HG03457 (cell line): ENCODE data around the gene MPI.

Experiments
- ATAC-seq: cut with Tn5 transposase; IDR thresholded peaks from one replicate; pipeline ENCODE4 v1.9.1; 2021; ENCODE audit warnings: moderate number of reproducible peaks; ENCODE audit not compliant: unreplicated experiment

The MPI gene, protein sequence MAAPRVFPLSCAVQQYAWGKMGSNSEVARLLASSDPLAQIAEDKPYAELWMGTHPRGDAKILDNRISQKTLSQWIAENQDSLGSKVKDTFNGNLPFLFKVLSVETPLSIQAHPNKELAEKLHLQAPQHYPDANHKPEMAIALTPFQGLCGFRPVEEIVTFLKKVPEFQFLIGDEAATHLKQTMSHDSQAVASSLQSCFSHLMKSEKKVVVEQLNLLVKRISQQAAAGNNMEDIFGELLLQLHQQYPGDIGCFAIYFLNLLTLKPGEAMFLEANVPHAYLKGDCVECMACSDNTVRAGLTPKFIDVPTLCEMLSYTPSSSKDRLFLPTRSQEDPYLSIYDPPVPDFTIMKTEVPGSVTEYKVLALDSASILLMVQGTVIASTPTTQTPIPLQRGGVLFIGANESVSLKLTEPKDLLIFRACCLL

DNA sequence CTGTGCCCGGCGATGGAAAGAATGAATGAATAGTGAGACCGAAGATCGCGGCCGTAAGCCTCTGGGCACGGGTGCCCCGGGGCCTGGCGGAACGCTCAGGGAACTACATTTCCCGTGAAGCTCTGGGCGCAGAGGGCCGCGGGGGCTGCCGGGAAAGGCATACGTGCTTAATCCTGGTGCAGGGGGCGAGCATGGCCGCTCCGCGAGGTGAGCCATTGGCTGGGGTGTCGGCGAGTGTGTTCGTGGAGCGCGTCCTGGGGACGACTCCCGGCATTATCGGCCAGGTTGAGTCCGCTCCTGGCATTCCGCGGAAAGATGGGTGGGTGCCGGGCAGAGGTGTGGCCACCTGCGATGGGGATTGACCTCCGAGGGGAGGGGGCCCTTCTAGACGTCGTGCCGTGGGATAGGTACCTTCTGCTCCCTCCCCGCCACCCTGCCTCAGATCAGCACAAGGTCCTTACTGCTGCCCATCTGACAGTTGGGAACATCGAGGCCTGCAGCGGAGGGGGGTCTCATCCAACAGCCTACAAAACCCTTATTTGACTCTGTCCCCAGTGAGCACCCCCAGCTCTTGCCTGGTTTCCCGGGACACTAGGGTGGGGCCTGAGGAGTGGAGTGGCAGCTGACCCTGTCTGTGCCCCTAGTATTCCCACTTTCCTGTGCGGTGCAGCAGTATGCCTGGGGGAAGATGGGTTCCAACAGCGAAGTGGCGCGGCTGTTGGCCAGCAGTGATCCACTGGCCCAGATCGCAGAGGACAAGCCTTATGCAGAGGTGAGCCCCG is at the start of gene MPI:
Gene MPI (plus strand): TSS at position 160 of the 782 bp plus-strand sequence. CDS start 32 bp downstream, at position 192.
- peak; percentile 70 for ATAC-seq

DNA sequence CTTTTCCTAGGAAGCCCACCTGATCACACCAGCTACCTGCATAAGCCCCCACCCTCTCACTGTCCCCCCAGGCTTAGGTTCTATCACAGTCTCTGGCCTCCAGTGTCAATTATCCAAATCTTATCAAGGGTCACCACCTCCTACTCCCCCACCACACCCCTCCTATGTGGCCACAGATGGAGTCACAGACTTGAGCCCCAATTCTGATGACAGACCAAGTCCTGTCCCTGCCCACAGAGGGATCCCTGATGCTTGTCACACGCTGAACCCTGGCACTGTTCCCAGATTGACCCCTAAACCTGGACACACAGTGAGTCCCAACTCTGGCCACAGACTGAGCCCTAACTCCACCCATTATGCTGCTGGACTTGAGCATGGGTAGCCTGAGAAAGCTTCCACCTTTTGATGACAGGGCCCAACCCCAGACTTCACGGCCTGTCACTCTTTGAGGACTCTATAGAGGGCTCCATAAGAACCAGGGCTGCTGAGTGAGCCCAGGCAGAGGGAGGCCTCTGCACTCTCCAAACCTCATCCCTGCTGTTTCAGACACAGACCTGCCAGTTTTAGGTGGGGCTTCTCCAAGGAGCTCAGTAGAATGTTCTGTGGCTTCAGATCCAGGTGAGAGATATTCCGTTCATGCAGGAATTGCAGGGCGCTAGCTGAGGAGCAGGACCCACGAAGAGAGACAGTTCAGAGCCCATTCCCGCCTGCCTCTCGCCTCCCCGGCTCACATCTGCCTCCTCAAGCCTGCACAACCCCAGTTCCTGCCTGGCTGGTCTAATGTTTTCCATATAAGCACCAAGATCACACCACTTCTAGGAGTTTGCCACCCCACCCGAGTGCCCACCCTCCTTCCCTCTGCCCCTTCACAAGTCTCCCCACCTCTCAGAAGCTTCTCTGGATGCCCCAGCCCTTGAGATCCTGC is 48.7 kb upstream of the MPI start:
- ATAC-seq = no peak

DNA sequence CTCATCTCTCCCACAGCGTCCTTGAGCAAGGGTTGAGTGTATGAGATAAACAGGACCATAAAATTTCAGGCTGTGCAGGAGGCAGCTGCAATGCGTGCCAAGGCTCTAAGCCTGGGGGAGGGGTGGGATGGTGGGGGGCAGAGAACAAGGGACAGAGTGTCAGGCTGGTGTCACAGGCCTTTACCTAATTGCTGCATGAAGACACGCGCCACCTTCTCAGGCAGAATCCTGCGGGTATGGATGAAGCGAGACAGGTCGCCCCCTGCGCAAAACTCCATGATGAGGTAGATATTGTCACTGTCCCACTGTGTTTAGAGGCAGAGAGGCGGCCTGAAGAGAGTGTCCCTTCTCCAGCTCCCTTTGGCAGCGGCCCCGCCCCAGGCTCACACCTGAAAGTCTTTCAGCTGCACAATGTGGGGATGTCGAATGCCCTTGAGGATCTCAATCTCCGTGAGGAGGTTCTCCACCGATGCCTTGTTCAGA is 47.9 kb upstream of the MPI start:
- no peak for ATAC-seq

DNA sequence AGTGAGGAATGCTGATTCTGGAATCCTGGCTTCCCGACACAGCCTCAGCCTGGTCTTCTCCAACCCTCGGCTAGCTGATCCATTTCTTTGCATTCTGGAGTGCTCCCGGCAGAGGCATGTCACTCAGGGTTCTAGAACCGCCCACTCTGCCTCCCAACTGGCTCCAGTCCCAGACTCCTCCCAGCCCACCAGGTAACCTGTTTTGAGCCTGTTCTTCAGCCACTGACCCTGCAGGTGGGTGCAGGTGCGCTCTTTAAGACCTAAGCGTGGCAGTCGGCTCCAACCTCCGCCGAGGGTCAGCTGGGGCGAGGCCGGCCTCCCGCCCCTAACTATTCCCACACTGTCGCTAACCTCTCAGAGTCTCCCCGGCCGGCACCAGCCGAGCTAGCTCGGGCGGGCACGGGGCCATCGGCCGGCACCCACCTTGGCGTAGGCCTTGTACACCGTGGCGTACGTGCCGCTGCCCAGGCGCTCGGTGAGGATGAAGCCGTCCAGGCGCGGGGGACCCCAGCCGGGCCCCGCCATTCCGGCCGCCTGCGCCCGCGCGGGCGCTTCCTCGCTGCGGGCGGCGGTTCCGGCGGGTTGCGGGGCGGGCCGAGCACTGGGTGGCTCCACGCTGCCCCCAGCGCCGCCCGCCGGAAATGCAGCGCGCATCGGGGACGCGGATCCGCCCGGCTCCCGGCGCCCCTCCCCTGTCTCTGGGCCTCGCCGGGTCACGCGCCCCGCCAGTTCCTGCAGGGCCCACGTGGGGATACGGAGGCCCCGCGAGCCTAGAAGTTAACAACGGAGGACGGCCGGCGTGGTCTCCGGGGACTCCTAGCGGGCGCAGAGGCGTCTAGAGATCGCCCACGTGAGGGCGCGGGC is 47.0 kb upstream of the MPI start, which contains the start of gene ULK3:
Gene ULK3 (minus strand): TSS at position 576 of the 864 bp plus-strand sequence. CDS start 51 bp downstream, at position 525.
- peak; percentile 60 for ATAC-seq

DNA sequence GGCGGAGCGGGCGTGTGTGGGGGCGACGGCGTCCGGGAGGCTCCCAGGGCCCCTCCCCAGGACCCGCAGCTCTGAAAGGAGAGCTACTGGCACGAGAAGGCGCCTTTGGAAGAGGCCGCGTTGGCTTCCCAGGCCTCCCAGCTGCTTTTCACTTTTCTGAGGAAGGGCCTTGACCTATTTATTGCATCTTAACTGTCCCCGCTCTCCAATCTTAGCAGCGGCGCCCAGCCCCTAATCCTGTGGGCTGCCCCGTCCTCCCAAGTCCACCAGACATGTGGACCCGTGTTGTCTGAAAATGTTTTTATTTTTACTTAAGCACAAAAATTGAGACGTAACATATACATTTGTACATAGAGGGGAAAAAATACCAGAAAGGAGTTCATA is 46.4 kb upstream of the MPI start:
- ATAC-seq = no peak

DNA sequence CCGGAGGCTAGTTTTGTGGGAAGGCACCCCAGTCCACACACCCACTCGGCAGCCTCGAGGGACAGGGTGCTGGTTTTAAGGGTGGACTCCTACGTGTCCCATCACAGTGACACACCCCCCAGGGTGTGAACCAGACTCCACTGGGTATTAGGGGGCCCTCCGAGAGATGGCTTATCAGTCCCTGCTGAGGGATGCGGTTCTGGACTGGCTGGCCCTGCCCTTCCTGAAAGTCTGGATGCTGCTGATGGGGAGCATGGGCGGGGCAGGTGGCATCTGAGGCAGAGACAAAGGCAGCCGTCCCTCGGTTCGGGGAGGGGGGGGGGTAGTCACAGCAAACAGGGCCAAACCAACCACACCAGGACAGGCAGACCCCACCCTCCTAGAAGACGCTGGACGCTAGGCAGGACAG is 45.9 kb upstream of the MPI start:
- ATAC-seq = no peak

DNA sequence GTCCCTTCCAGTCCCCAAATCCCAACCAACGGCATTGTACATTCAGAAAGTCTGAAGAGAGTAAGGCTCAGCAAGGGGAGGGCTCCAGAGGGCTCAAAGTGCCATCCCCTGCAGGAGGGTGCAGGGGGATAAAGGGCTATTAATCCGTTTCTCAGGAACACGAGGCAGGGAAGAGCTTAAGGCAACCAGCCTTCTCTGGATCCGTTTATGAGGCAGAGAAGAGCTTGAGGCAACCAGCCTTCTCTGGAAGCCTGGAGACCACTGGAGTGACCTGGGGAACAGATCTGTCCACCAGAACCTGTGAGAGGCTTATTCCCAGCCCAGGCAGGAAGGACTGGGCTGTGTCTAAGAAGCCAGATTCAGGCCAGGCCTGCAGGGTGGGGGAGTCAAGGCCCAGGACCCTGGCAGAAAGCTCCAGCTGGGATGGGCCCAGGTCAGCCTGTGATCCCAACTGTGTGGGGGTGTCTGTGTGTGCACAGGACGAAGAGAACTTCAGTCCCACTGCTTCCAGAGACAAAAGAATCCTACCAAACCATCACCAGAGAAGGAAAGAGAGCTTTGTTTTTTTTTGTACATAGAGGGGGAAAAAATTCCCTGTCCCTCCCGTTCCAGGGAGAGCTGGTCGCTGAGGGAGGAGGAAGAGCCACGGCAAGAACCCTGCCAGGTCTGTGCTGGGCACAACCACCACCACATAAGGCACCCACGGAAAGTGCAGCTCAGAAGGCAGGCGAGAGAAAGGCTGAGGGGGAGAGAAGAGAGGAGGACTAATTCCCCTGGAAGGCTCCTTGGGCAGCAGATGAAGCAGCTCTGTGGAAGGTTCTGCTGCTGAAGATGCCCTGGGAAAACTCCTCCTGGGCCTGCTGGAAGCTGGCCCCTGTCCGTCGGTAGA is 45.3 kb upstream of the MPI start:
- ATAC-seq = no peak

DNA sequence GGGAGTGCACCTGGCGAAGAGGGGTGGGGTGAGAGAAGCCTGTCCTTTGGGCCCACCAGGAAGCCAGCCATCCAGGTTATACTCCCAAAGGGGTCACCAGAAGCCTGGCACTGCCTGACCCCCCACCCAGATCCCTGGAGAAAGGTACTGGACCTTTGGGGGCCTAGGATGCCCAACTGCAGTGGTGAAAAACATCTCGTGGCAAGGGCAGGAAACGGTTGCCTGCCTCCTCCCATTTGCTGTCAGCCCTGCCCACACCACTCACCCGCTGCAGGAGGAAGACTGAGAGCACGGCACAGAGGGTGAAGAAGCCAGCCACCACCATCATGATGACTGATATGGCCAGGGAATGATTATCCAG is 44.7 kb upstream of the MPI start:
- ATAC-seq = no peak

DNA sequence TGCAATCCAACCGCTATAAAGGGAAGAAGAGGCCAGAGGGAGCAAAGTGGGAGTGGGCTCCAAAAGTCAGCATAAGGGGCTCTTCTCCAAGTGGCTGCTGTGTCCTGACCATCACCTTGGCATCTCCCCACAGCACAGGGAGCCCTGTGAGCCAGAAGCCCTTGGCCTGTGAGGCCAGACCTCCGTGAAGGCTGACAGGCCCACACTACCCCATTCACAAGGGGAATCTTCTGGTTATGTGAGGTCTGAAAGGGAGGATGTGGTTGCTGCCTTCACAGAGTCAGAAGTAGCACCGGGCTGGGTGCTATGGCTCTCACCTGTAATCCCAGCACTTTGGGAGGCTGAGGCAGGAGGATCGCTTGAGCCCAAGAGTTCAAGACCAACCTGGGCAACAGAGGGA is 44.3 kb upstream of the MPI start:
- ATAC-seq = no peak

DNA sequence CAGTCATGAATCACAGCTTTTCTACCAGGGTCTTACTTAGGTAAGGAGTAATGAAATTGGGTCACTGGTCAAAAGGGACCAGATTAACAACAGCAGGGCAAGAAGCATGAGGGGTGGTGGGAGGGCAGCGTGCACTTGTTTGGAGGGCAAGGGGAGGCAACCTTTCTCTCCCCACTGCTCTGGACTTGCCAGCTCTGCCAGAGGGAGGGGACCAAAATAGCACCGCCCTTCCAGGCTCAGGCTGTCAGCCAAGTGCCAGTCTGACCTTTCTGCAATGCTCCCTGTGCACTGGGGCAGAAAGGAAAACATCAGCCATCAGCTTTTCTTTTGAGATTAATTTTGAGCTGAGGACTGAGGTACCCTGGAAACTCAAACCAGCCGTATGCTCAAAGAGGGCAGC is 42.4 kb upstream of the MPI start:
- ATAC-seq = no peak

DNA sequence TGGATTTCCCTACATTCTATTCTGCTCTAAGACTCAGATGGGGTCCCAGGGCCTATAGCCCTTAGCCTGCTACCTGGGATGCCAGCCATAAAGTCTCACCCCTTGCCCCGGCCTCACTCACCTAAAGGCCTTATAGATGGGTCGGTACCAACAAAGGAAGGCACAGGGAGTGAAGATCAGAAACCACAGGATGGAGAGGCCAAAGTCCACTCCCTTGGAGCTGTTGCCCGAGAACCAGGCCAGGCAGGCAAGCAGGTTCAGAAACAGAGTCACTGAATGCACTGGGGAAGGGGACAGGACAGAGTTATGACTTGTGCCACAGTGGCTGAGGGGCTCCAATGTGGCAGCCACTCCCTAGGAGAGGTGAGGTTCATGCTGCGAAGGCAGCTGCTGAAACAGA is 39.4 kb upstream of the MPI start:
- ATAC-seq = no peak

DNA sequence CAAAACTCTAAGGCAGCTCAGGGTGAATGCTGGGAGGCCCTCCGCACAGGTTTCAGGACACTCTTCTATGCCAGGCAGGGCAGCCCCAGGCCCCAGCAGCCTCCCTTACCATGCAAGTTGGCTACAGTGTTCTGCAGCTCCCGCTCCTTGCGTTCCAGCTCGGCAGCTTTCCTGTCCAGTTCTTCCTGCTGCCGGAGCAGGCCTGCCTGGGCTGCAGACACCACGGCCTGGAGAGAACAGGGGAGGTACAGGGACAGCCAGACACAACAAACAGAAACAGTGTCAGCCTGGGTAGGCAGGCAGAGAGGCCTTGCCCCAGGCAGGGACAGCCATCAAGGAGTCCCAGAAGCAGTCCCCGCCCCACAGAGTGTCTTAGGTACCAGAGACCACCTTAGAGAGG is 37.9 kb upstream of the MPI start:
- no peak for ATAC-seq

DNA sequence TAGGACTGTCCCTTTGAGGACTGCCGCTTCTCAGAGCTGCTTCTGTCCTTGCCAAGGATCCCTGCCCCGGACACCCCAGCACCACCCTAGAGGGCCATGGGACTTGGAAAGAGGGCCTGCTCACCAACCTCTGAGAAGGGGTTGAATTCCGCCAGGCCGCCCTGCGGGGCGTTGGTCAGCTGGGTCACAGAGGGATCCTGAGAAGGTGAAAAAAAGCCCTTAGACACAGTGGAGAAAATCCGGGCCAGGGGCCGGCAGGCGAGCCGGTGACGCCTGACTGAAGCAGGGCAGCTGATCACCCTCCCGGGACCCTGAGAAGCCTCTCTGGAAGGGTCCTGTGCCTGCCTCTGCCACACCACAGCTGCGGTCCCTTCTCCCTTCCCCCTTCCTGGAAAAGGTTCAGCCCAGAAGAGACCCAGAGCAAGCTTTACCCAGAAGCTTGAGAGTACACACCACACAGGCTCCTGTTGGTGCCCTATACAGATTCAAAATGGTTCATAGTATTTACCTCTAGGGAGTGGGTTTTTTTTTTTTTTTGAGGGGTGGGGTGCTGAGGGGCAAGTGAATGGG is 35.3 kb upstream of the MPI start:
- ATAC-seq = no peak

DNA sequence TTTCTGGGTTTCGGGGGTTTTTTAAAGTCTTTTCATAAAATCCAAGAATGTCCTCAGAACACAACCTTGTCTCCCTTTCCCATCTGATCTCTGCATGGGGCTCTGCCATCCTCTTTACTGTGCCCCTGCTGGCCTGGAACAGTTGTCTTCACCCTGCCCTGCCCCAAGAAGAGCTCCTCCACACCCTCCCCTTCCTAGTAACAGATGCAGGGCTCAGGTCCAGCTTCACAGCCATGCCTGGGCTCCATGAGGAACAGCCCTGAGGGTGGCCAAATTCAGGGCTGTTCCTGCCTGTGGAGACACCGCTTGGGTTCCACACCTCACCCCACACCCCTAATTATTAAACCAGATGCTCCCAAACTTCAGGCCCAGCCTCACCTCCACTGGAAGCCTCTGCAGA is 34.0 kb upstream of the MPI start:
- ATAC-seq = no peak

DNA sequence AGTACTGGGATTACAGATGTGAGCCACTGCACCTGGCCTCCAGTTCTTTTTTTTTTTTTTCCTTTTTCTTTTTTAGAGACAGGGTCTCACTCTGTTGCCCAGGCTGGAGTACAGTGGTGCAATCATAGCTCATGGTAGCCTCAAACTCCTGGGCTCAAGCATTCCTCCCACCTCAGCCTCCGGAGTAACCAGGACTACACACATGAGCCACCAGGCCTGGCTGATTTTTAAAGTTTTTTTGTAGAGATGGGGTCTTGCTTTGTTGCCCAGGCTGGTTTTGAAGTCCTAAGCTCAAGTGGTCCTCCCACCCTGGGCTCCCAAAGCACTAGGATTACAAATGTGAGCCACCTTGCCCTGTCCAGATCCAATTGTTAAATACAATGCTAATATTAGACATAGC is 33.3 kb upstream of the MPI start:
- no peak for ATAC-seq

DNA sequence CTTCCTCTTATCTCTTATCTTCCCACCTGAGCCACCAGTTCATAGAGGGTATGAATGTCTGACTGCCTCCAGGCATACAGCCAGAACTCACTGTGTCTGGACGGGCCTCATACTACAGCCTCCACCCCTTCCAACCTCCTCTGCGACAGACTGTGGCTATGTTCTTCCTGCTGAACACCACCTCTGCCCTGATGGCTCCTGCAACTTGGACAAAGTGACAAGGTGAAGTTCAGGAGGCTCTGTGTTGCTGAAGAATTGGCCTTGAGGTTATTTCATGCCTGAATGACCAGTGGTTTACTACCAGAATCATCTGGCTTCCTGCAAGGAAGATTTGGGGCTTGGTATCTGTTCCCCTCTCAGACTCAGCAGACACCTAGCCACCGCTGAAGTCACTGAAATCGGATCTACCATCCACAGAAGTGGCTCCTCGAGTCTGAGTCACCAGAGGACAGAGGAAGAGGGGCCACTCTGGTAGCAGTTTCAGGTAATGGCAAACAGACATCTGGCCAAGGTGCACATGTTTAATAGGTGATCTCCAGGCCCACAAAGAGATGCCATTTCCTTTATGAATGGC is 32.7 kb upstream of the MPI start:
- ATAC-seq = peak; percentile 52

DNA sequence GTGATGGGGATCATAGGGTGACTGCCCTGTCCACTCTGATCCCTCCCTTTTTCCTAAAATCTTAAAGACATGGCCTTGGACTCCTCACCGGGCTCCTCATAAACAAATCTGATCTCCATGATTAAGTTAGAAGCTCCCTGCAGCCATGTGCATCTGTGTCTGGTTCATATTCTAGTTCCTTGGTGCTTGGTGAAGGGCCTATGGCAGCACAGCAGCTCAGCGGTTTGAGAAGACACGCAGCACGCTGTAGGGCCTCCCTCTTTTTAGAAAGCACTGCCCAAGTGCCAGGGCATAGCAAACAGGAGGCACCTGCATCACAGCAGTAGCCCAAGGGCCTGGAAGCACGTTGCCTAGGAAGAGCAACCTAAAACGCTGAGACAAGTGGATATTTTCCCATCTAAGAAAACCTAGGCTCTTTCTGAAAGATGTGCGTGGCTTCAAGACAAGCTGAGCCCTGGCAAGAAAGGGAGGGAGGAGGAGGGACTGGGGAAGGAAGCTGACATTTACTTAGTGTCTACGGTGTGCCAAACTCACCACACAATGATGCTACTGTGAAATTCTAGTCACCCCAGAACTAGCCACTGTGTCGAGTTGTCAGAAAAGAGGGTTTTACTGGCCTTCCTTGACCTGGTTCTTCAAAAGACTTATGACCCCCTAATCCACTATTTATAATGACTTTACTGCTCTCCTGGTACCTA is 32.0 kb upstream of the MPI start:
- ATAC-seq = peak; percentile 21

DNA sequence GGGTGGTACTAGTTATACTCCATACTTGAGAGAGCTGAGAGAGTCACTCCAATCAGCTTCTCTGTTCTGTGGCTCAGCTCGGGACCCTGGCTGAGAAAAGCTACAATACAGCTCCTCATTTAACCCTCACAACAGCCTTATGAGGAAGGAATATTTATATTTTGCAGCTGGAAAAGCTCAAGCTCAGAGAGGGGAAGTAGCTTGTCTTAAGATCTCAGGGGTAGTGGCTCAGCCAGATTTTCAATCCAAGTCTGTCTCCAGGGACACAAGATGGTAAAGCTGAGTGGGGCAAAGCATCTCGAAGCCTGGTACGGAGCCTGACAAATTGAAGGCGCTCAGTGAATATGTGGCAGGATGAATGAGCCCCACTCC is 31.5 kb upstream of the MPI start:
- no peak for ATAC-seq
